Measurements from ENCODE around the gene UCN. TPM values are rescaled to one million over a fixed set of nuclear protein-coding genes. Genes with fewer than 3 reads are reported as not detected.
"Not testable (repeated sequence)": the region's sequence is repeated elsewhere in the genome, so short reads cannot be mapped to it uniquely, and the experiment has no call there.

The UCN gene
- total and polyA plus RNA-seq, 10 of the 15 experiments (the other 5 are each of a cell fraction or from before 2014, with no cell fraction given): 0.10 to 3.8 (median 1.1) TPM; not detected in 1

GRCh38 chr2:27270131-27270530 is 38.1 kb downstream of the UCN start (continued):
- TF ChIP-seq, protein P1, sequence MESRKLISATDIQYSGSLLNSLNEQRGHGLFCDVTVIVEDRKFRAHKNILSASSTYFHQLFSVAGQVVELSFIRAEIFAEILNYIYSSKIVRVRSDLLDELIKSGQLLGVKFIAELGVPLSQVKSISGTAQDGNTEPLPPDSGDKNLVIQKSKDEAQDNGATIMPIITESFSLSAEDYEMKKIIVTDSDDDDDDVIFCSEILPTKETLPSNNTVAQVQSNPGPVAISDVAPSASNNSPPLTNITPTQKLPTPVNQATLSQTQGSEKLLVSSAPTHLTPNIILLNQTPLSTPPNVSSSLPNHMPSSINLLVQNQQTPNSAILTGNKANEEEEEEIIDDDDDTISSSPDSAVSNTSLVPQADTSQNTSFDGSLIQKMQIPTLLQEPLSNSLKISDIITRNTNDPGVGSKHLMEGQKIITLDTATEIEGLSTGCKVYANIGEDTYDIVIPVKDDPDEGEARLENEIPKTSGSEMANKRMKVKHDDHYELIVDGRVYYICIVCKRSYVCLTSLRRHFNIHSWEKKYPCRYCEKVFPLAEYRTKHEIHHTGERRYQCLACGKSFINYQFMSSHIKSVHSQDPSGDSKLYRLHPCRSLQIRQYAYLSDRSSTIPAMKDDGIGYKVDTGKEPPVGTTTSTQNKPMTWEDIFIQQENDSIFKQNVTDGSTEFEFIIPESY (IDR thresholded peaks at IDR 0.05): no peak
- no peak for TF ChIP-seq CREB1 (IDR thresholded peaks at IDR 0.05; ENCODE audit: low read depth)
- no peak for TF ChIP-seq ZNF217 (IDR thresholded peaks at IDR 0.05)
- no peak for TF ChIP-seq BACH1 (IDR thresholded peaks at IDR 0.05; ENCODE audit: borderline replicate concordance)
- TF ChIP-seq NFYA (IDR thresholded peaks at IDR 0.05; ENCODE audit: borderline replicate concordance, low read depth, low read length): no peak
- TF ChIP-seq HDGF (IDR thresholded peaks at IDR 0.05): no peak
- TF ChIP-seq ATF7 (IDR thresholded peaks at IDR 0.05; ENCODE audit: low read depth): no peak
- TF ChIP-seq SMAD1 (IDR thresholded peaks at IDR 0.05; ENCODE audit: low read depth, partially characterized antibody): no peak
- TF ChIP-seq GABPA (IDR thresholded peaks at IDR 0.05; ENCODE audit: low read depth): no peak
- no peak for TF ChIP-seq KLF5 (IDR thresholded peaks at IDR 0.05; ENCODE audit: partially characterized antibody)

- H3K27ac ChIP-seq (ENCODE audit: control insufficient read depth, insufficient read depth); BruUV-seq (replicated peaks); H4K20me1 ChIP-seq (ENCODE audit: control insufficient read depth, insufficient read depth); H3K9me3 ChIP-seq (replicated peaks; ENCODE audit: control insufficient read depth, insufficient read depth, low read length); FAIRE-seq; H3K4me3 ChIP-seq; in situ Hi-C loops (cut with MboI); H3K36me3 ChIP-seq (ENCODE audit: control insufficient read depth in 2 of 2, insufficient read depth in 2 of 2, low read length in 1 of 2); H3K4me2 ChIP-seq (ENCODE audit: control insufficient read depth, insufficient read depth); intact Hi-C loops (cut with micrococcal nuclease; ENCODE audit: unreplicated experiment); DNase-seq (ENCODE audit: low read depth, low spot score); POLR2A ChIA-PET; H3K9ac ChIP-seq (ENCODE audit: control insufficient read depth, insufficient read depth, low read length); H2AFZ ChIP-seq (ENCODE audit: control insufficient read depth, low read depth, low read length); ATAC-seq; H3K79me2 ChIP-seq (ENCODE audit: control insufficient read depth, insufficient read depth, low read length): not testable (repeated sequence)
- ChIA-PET CTCF (interaction anchor here (1.2 to 7.9 kb wide), 2 partner anchors 10 to 13 kb away, joined by 3 to 52 read pairs; no protein-coding TSS in a partner anchor), SMC1A (ENCODE audit: uncharacterized antibody, unreplicated experiment) (interaction anchor here (4.2 kb wide), 1 partner anchor 11 kb away, joined by 20 read pairs; no protein-coding TSS in a partner anchor), RAD21 (ENCODE audit: unreplicated experiment) (interaction anchor here (0.7 kb wide), 1 partner anchor 1466 kb away, joined by 4 read pairs; no protein-coding TSS in a partner anchor)
- Histone ChIP-seq H3K4me1 (ENCODE audit: control insufficient read depth, insufficient read depth, low read length) (peaks cover 20% of the 10 kb centered on the region), H3K27me3 (replicated peaks in 1 of 2; ENCODE audit: control insufficient read depth in 2 of 2, insufficient read depth in 2 of 2, low read length in 1 of 2) (peaks cover 14 to 19% of the 10 kb centered on the region in 2 experiments)
- WGBS (ENCODE audit: insufficient coverage, insufficient replicate concordance, low lambda C conversion rate, missing lambda C conversion rate): 65% methylated on average over 13 of the region's 13 CpGs
These were observed 39.9 kb downstream of the UCN start for GRCh38 chr2:27268296-27268695.

Measured in GM12878 (cell line).